HCT116 (cell line): Measurements from ENCODE around the gene PCDHGA1. TPM values are rescaled to one million over a fixed set of nuclear protein-coding genes. Genes with fewer than 3 reads are reported as not detected.

ENCODE experiments used
- ATAC-seq: fragments of 200-7000 bp; cut with Tn5 transposase; 2 replicates; pipeline ENCODE4 v1.9.1; 2020; ENCODE audit warnings: mild to moderate bottlenecking, moderate library complexity
- BruUV-seq: library from RNA; stranded (reverse); fragments of 400-500 nt; replicated peaks from 2 replicates; lab custom pipeline; 2021; lab: Mats Ljungman, UMichigan
- CTCF ChIA-PET: fragments of 300-600 bp; sonication (Branson Sonifier 250); formaldehyde crosslinking; loops from one replicate; lab custom pipeline; 2021; ENCODE audit warnings: antibody characterized with exemption; lab: Charles Lee
- POLR2A ChIA-PET: fragments of 300-600, 350-600 bp; sonication (Branson Sonifier 250); formaldehyde crosslinking; loops from one replicate; lab custom pipeline; 2021; ENCODE audit warnings: antibody characterized with exemption; lab: Charles Lee
- RAD21 ChIA-PET, 2 experiments: fragments of 300-600 bp; sonication (Branson Sonifier 250); formaldehyde crosslinking; loops; one replicate each; lab custom pipeline; 2023; ENCODE audit warnings: low total read pairs in 2 of 2; ENCODE audit not compliant: uncharacterized antibody in 2 of 2, unreplicated experiment in 2 of 2, low non-redundant PET in 1 of 2; lab: Charles Lee
- DNase-seq: peaks from one replicate; pipeline ENCODE4 v3.0.0-alpha.2; 2010; ENCODE audit warnings: low read depth, low spot score
- H2AFZ ChIP-seq: fragments of 200-600 bp; shearing (Covaris generic), sonication (generic); 2 replicates; pipeline ENCODE4 v1.6.1; 2017; ENCODE audit warnings: low read depth, mixed run types, mixed read lengths, antibody characterized with exemption, low read length; ENCODE audit not compliant: poor library complexity, severe bottlenecking
- H3K27ac ChIP-seq: 2 replicates; pipeline ENCODE4 v1.5.1; 2012; ENCODE audit warnings: low read depth, low read length
- H3K27me3 ChIP-seq: fragments of 200-600 bp; sonication (generic); 2 replicates; pipeline ENCODE4 v1.6.1; 2016; ENCODE audit warnings: mixed run types, low read length, mixed read lengths; ENCODE audit not compliant: insufficient read depth
- H3K36me3 ChIP-seq, 2 experiments: fragments of 200-500 bp in 1 of 2; fragments of 200-600 bp in 1 of 2; sonication (Bioruptor generic) in 1 of 2; sonication (generic) in 1 of 2; 2 replicates each; pipeline versions ENCODE4 v1.5.1 to v1.6.1; 2014 to 2016; ENCODE audit warnings: low read length in 2 of 2, inconsistent platforms in 1 of 2, mixed read lengths in 1 of 2, mixed run types in 1 of 2; ENCODE audit not compliant: insufficient read depth in 2 of 2, control insufficient read depth in 1 of 2
- H3K4me1 ChIP-seq, 2 experiments: fragments of 200-600 bp in 1 of 2; sonication (generic) in 1 of 2; 2 replicates each; pipeline versions ENCODE4 v1.5.1 to v1.6.1; 2012 to 2017; ENCODE audit warnings: low read length in 2 of 2, inconsistent platforms in 1 of 2, mild to moderate bottlenecking in 1 of 2, mixed read lengths in 1 of 2, mixed run types in 1 of 2, moderate library complexity in 1 of 2; ENCODE audit not compliant: insufficient read depth in 2 of 2, control insufficient read depth in 1 of 2
- H3K4me2 ChIP-seq: fragments of 200-600 bp; sonication (generic); 2 replicates; pipeline ENCODE4 v1.6.1; 2017; ENCODE audit warnings: mixed run types, low read length, mixed read lengths
- H3K4me3 ChIP-seq, 2 experiments: fragments of 200-600 bp in 1 of 2; sonication (generic) in 1 of 2; replicated peaks in 1 of 2; 2 replicates each; pipeline ENCODE4 v1.5.1; 2011 to 2016; ENCODE audit warnings: low read length in 2 of 2, control low read depth in 1 of 2, low read depth in 1 of 2, mild to moderate bottlenecking in 1 of 2, mixed read lengths in 1 of 2, mixed run types in 1 of 2
- H3K79me2 ChIP-seq: fragments of 200-600 bp; sonication (generic); 2 replicates; pipeline ENCODE4 v1.6.1; 2017; ENCODE audit warnings: mild to moderate bottlenecking, mixed run types, low read length, moderate library complexity, mixed read lengths; ENCODE audit not compliant: insufficient read depth
- H3K9ac ChIP-seq: fragments of 200-600 bp; sonication (generic); 2 replicates; pipeline ENCODE4 v1.6.1; 2016; ENCODE audit warnings: low read length, mixed read lengths
- H3K9me2 ChIP-seq: fragments of 200-600 bp; sonication (generic), shearing (Covaris generic); 2 replicates; pipeline ENCODE4 v1.6.1; 2017; ENCODE audit warnings: mixed run types, mild to moderate bottlenecking, moderate library complexity; ENCODE audit not compliant: insufficient read depth
- H3K9me3 ChIP-seq, 2 experiments: fragments of 200-500 bp in 1 of 2; fragments of 200-600 bp in 1 of 2; sonication (Bioruptor generic) in 1 of 2; sonication (generic) in 1 of 2; 2 replicates each; pipeline ENCODE4 v1.6.1; 2014 to 2017; ENCODE audit warnings: low read length in 2 of 2, mixed read lengths in 2 of 2, inconsistent platforms in 1 of 2, low read depth in 1 of 2, mild to moderate bottlenecking in 1 of 2, mixed run types in 1 of 2, moderate library complexity in 1 of 2; ENCODE audit not compliant: control insufficient read depth in 1 of 2, insufficient read depth in 1 of 2
- H4K20me1 ChIP-seq: fragments of 200-600 bp; sonication (generic), shearing (Covaris generic); 2 replicates; pipeline ENCODE4 v1.6.1; 2017; ENCODE audit warnings: mixed run types, mild to moderate bottlenecking, moderate library complexity; ENCODE audit not compliant: insufficient read depth
- CBX3 ChIP-seq: IDR thresholded peaks from 2 replicates; pipeline ENCODE4 v1.6.1; 2012; ENCODE audit warnings: low read depth
- CEBPB ChIP-seq: IDR thresholded peaks from 2 replicates; pipeline ENCODE4 v1.6.1; 2012; ENCODE audit warnings: low read depth
- CTCF ChIP-seq, 3 experiments: fragments of 200-600 bp in 1 of 3; sonication (generic) in 1 of 3; IDR thresholded peaks in 2 of 3; conservative IDR thresholded peaks in 1 of 3; 2 replicates each; pipeline ENCODE4 v1.5.1; 2012 to 2017; ENCODE audit warnings: low read depth in 2 of 3, low read length in 2 of 3, antibody characterized with exemption in 1 of 3, borderline replicate concordance in 1 of 3, control low read depth in 1 of 3, mild to moderate bottlenecking in 1 of 3, mixed read lengths in 1 of 3, mixed run types in 1 of 3, moderate library complexity in 1 of 3; ENCODE audit not compliant: insufficient read depth in 1 of 3
- EGR1 ChIP-seq: IDR thresholded peaks from 2 replicates; pipeline ENCODE4 v1.6.1; 2012; ENCODE audit warnings: low read depth
- EZH2phosphoT487 ChIP-seq: fragments of 200-600 bp; IDR thresholded peaks from 2 replicates; pipeline ENCODE4 v1.6.1; 2018; ENCODE audit warnings: antibody characterized with exemption, borderline replicate concordance
- FOSL1 ChIP-seq: IDR thresholded peaks from 2 replicates; pipeline ENCODE4 v1.6.1; 2012; ENCODE audit warnings: low read depth
- JUND ChIP-seq: IDR thresholded peaks from 2 replicates; pipeline ENCODE4 v1.6.1; 2012
- MAX ChIP-seq: IDR thresholded peaks from 2 replicates; pipeline ENCODE4 v1.6.1; 2012
- POLR2AphosphoS5 ChIP-seq: IDR thresholded peaks from 2 replicates; pipeline ENCODE4 v1.6.1; 2011; ENCODE audit warnings: mild to moderate bottlenecking, low read depth, low read length, moderate library complexity
- RAD21 ChIP-seq: IDR thresholded peaks from 2 replicates; pipeline ENCODE4 v1.6.1; 2012; ENCODE audit warnings: low read depth, mild to moderate bottlenecking
- REST ChIP-seq: IDR thresholded peaks from 2 replicates; pipeline ENCODE4 v1.6.1; 2012; ENCODE audit warnings: low read depth
- SP1 ChIP-seq: IDR thresholded peaks from 2 replicates; pipeline ENCODE4 v1.6.1; 2012; ENCODE audit warnings: low read depth
- SRF ChIP-seq: IDR thresholded peaks from 2 replicates; pipeline ENCODE4 v1.6.1; 2012; ENCODE audit warnings: low read depth
- YY1 ChIP-seq: IDR thresholded peaks from 2 replicates; pipeline ENCODE4 v1.6.1; 2011; ENCODE audit warnings: low read length, low read depth, moderate library complexity, mild to moderate bottlenecking; ENCODE audit not compliant: insufficient replicate concordance; ENCODE audit errors: extremely low read depth
- ZFX ChIP-seq: fragments of 450-650 bp; IDR thresholded peaks from 2 replicates; pipeline ENCODE4 v1.6.1; 2017
- ZNF274 ChIP-seq: fragments of 200-500 bp; sonication (Bioruptor generic); IDR thresholded peaks from 2 replicates; pipeline ENCODE4 v1.6.1; 2014; ENCODE audit warnings: mild to moderate bottlenecking, low read depth, low read length, inconsistent platforms
- intact Hi-C: fragments of 100-400 bp; cut with micrococcal nuclease; formaldehyde crosslinking; loops from 2 replicates; pipeline ENCODE4 v1.10.0; 2022
- total RNA-seq: library from RNA; stranded (reverse); gene quantifications from one replicate; pipeline ENCODE4 v1.2.1, GENCODE V29; 2021; ENCODE audit not compliant: unreplicated experiment

The PCDHGA1 gene
- total RNA-seq, 1 experiment from 2014 or later = 0.05 TPM

- ATAC-seq = no peak
- Histone ChIP-seq H3K4me3 (no peak overlapping the region), H3K9ac (no peak overlapping the region), H3K9me3 (no peaks in the 10 kb centered on the region), H2AFZ (no peak overlapping the region), H3K27me3 (no peaks in the 10 kb centered on the region), H3K27ac (no peak overlapping the region), H3K36me3 (no peaks in the 10 kb centered on the region), H3K4me2 (no peak overlapping the region), H4K20me1 (no peaks in the 10 kb centered on the region), H3K79me2 (no peaks in the 10 kb centered on the region), H3K9me2 (no peaks in the 10 kb centered on the region), H3K4me1 (no peaks in the 10 kb centered on the region)
- TF ChIP-seq MAX (no peak), YY1 (no peak), FOSL1 (no peak), RAD21 (no peak), SP1 (no peak), CTCF (IDR thresholded peaks at IDR 0.05 in 2 of 3, conservative IDR thresholded peaks at IDR 0.05 in 1 of 3; ENCODE audit: borderline replicate concordance in 1 of 3, insufficient read depth in 1 of 3, low read depth in 2 of 3, low read length in 2 of 3) (no peak), ZNF274 (no peak)
- RAD21 ChIA-PET = no interaction called here
- CTCF ChIA-PET = no interaction called here
- intact Hi-C loops = no loop called here
- BruUV-seq = no TSS peak
- POLR2A ChIA-PET = no interaction called here
- DNase-seq = no peak
Observed at GRCh38 chr5:141478321-141478945, 148.1 kb downstream of the PCDHGA1 start.

GRCh38 chr5:141479776-141480175, 149.5 kb downstream of the PCDHGA1 start:
- ChIA-PET CTCF (no interaction called here), RAD21 (no interaction called here), POLR2A (no interaction called here)
- BruUV-seq = no TSS peak
- Histone ChIP-seq H3K79me2 (no peaks in the 10 kb centered on the region), H4K20me1 (no peaks in the 10 kb centered on the region), H3K36me3 (no peaks in the 10 kb centered on the region), H3K4me3 (no peak overlapping the region), H3K27ac (no peak overlapping the region), H2AFZ (no peak overlapping the region), H3K4me2 (no peak overlapping the region), H3K9me3 (no peaks in the 10 kb centered on the region), H3K27me3 (no peaks in the 10 kb centered on the region), H3K9ac (no peak overlapping the region), H3K9me2 (no peaks in the 10 kb centered on the region), H3K4me1 (no peaks in the 10 kb centered on the region)
- ATAC-seq = no peak
- intact Hi-C loops = no loop called here
- no peak for DNase-seq
- TF ChIP-seq EZH2phosphoT487 (no peak), SRF (no peak), EGR1 (no peak), SP1 (no peak), CBX3 (no peak), ZNF274 (no peak), JUND (no peak), REST (no peak), CEBPB (no peak), ZFX (no peak), POLR2AphosphoS5 (no peak)
